Effector memory CD4-positive, alpha-beta T cell (primary cell): Measurements from ENCODE around the gene FADS6.
"Not testable (repeated sequence)": the region's sequence is repeated elsewhere in the genome, so short reads cannot be mapped to it uniquely, and the experiment has no call there.

Experiments
- DNase-seq, 3 donors: peaks; one replicate each; pipeline ENCODE4 v3.0.0-alpha.2; 2020
- H3K27ac ChIP-seq: 2 replicates; pipeline ENCODE4 v1.7.0; 2013; ENCODE audit warnings: mild to moderate bottlenecking, low read length, moderate library complexity; ENCODE audit not compliant: insufficient read depth, poor library complexity, severe bottlenecking
- H3K27me3 ChIP-seq: replicated peaks from 2 replicates; pipeline ENCODE4 v1.7.0; 2013; ENCODE audit warnings: mild to moderate bottlenecking, low read length; ENCODE audit not compliant: insufficient read depth, control insufficient read depth, poor library complexity, severe bottlenecking
- H3K36me3 ChIP-seq: 2 replicates; pipeline ENCODE4 v1.7.0; 2013; ENCODE audit warnings: mild to moderate bottlenecking, low read length, moderate library complexity; ENCODE audit not compliant: control insufficient read depth, insufficient read depth
- H3K4me1 ChIP-seq: 2 replicates; pipeline ENCODE4 v1.7.0; 2013; ENCODE audit warnings: low read length, mild to moderate bottlenecking; ENCODE audit not compliant: control insufficient read depth, insufficient read depth, poor library complexity, severe bottlenecking
- H3K4me3 ChIP-seq: 2 replicates; pipeline ENCODE4 v1.7.0; 2013; ENCODE audit warnings: low read length, low read depth, mild to moderate bottlenecking; ENCODE audit not compliant: insufficient read depth, poor library complexity, severe bottlenecking
- H3K9me3 ChIP-seq: 2 replicates; pipeline ENCODE4 v1.7.0; 2013; ENCODE audit warnings: mild to moderate bottlenecking, low read length, moderate library complexity; ENCODE audit not compliant: control insufficient read depth

FADS6 gene

GRCh38 chr17:74875155-74875976 lies 18.1 kb downstream of the FADS6 start:
- Histone ChIP-seq H3K27ac (no peak overlapping the region), H3K27me3 (no peaks in the 10 kb centered on the region), H3K9me3 (no peaks in the 10 kb centered on the region), H3K4me1 (peaks cover 5% of the 10 kb centered on the region), H3K4me3 (no peak overlapping the region), H3K36me3 (no peaks in the 10 kb centered on the region)
- no peak for DNase-seq

GRCh38 chr17:74874615-74875037 lies 18.8 kb downstream of the FADS6 start:
- H3K4me1 ChIP-seq, result peaks cover 5% of the 10 kb centered on the region
- H3K9me3 ChIP-seq, result no peaks in the 10 kb centered on the region
- H3K27me3 ChIP-seq, result no peaks in the 10 kb centered on the region
- H3K36me3 ChIP-seq, result no peaks in the 10 kb centered on the region
- DNase-seq, result no peak
- no peak overlapping the region for H3K4me3 ChIP-seq
- no peak overlapping the region for H3K27ac ChIP-seq

DNA sequence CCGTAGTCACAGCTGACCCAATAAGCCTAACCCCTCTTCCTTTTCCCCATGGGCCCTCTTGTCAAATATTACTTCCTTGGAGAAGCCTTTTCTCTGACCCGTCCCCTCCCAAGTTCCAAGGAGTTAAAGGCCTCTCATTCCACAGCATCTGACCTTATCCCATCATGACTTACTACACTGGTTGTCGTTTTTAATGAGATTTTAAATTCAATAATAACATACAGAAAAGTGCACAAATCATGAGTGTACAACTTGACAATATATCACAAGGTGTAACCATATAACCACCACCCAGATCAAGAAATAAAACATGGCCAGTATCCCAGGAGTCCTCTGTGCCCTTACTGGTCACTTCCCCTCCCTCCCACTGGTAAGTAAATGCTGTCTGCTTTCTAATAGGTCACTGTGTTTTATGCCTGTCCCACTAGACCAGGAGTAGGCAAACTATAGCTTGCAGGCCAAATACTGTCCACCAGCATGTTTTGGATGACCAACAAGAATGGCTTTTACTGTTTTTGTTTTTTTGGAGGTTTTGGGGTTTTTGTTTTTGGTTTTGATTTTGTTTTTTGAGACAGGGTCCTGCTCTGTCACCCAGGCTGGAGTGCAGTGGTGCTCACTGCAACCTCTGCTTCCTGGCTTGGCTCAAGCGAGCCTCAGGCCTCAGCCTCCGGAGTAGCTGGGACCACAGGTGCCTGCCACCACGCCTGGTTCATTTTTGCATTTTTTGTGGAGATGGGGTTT lies 19.4 kb downstream of the FADS6 start:
- no peaks in the 10 kb centered on the region for H3K9me3 ChIP-seq
- no peak for DNase-seq
- H3K27me3 ChIP-seq, result no peaks in the 10 kb centered on the region
- H3K4me1 ChIP-seq, result peaks cover 5% of the 10 kb centered on the region
- H3K4me3 ChIP-seq, result peak overlapping the region; percentile 66
- no peaks in the 10 kb centered on the region for H3K36me3 ChIP-seq
- peak overlapping the region; percentile 92 for H3K27ac ChIP-seq

- Histone ChIP-seq H3K27ac (peak overlapping the region; percentile 92), H3K9me3 (no peaks in the 10 kb centered on the region), H3K27me3 (no peaks in the 10 kb centered on the region), H3K4me1 (peaks cover 5% of the 10 kb centered on the region), H3K4me3 (peak overlapping the region; percentile 85), H3K36me3 (no peaks in the 10 kb centered on the region)
- DNase-seq, result peak; percentile 98 to 99 (median 99)
Measured at GRCh38 chr17:74873037-74873873, 20.2 kb downstream of the FADS6 start.

DNA sequence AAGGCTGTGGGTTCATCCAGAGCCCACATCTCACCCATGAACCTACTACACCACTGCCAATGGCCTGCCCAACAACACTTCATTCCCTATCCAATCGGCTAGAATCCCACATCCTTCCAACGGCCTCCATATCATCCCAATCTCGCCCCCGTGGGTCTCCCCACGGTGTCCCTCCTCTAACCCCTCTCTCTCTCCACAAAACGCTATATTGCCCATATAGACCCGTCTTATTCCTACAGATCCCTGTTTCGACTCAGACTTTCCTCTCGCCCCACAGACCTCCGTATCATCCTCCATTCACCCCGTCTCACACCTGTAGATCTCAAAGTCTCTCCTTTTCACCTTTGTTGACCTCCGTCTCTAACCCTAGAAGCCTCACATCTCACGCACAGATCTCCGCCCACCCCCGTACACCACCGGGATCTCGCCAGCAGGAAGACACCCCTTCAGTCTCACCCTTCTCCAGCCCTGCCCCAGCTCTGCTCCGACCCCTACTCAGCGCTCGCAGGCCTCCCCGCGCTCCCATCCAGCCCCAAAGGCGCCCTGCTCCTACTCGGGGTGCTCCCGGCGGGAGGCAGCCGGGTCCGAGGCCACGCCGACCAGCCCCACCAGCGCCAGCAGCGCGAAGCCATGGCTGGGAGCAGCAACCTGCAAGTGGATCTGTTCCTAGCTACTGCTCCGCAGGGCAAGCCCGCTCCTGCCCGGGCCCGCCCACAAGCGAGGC lies 21.0 kb downstream of the FADS6 start, which contains the start of gene FDXR:
FDXR (minus strand) TSS at position 682 of the 724 bp plus-strand sequence; CDS start at position 632, 50 bp downstream.
- H3K27me3 ChIP-seq, result no peaks in the 10 kb centered on the region
- peak within 1 kb of the TSS; percentile 85 for H3K4me3 ChIP-seq
- no peaks in the 10 kb centered on the region for H3K9me3 ChIP-seq
- no peak for DNase-seq
- H3K27ac ChIP-seq, result peak within 1 kb of the TSS; percentile 92
- H3K36me3 ChIP-seq, result no peaks in the 10 kb centered on the region
- H3K4me1 ChIP-seq, result peaks cover 5% of the 10 kb centered on the region

GRCh38 chr17:74871356-74872076 lies 21.9 kb downstream of the FADS6 start:
- Histone ChIP-seq H3K9me3 (no peaks in the 10 kb centered on the region), H3K27me3 (no peaks in the 10 kb centered on the region), H3K4me3 (no peak overlapping the region), H3K27ac (no peak overlapping the region), H3K36me3 (no peaks in the 10 kb centered on the region), H3K4me1 (peaks cover 5% of the 10 kb centered on the region)
- DNase-seq, result no peak

GRCh38 chr17:74870512-74870911 lies 22.9 kb downstream of the FADS6 start:
- Histone ChIP-seq H3K4me3 (no peak overlapping the region), H3K4me1 (peaks cover 5% of the 10 kb centered on the region), H3K27me3 (no peaks in the 10 kb centered on the region), H3K9me3 (no peaks in the 10 kb centered on the region), H3K27ac (no peak overlapping the region), H3K36me3 (no peaks in the 10 kb centered on the region)
- DNase-seq, result no peak

DNA sequence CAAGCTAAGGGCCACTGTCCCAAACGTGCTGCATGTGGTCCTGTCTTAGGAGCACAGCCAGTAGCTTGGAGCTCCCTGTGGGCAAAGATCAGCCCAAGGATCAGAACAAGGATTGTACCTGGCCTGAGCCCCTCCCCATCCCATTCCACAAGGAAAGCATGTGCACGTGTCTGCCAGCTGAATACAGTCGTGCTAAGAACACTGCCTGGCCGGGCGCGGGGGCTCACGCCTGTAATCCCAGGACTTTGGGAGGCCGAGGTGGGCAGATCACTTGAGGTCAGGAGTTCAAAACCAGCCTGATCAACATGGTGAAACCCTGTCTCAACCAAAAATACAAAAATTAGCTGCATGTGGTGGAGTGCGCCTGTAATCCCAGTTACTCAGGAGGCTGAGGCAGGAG lies 23.4 kb downstream of the FADS6 start:
- H3K4me1 ChIP-seq, DNase-seq, H3K9me3 ChIP-seq, H3K4me3 ChIP-seq, H3K36me3 ChIP-seq, H3K27me3 ChIP-seq, H3K27ac ChIP-seq: not testable (repeated sequence)

DNA sequence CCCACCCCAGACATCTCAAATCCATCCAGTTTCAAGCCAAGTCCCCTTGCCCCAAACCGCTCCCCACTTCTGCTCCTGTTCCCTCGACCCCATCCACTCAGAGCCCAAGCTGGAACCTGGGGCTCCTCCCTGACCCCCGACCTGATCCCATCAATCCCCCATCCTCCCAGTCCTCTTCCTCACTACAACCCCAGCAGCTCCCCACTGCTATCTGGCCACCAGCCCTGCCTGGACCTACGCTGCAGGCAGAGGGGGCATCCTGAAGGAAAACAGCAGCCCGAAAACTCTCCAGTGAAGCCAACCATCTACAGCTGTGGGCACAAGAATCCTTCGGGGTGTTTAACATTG lies 24.6 kb downstream of the FADS6 start:
- Histone ChIP-seq H3K4me3 (no peak overlapping the region), H3K9me3 (no peaks in the 10 kb centered on the region), H3K27me3 (no peaks in the 10 kb centered on the region), H3K27ac (no peak overlapping the region), H3K4me1 (peaks cover 10% of the 10 kb centered on the region), H3K36me3 (no peaks in the 10 kb centered on the region)
- no peak for DNase-seq
